ENCODE results near the gene ACP3. TPM values are rescaled to one million over a fixed set of nuclear protein-coding genes. Genes with fewer than 3 reads are reported as not detected.

ACP3 gene
- total RNA-seq, 2 experiments from 2014 or later: not detected

DNA sequence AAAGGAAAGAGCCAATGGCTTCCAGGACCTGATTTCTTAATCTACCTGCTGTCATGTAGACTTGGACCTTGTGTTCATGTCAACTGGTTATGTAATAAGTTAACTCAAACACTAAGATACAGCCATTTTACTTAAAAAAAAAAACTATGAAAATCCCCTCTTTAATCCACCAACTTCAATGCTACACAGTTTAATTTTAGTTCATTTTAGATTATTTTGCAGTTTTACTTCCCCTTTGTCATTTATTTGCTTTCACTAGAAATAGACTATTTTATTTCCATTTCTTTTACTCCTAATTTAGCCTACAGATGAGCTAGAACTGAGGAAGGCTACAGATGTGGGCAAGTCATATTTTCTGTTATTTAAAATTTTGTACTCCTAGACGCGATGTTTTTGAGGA is 89.4 kb downstream of the ACP3 start:
- H3K9me3 Mint-ChIP-seq: no peaks in the 10 kb centered on the region
- POLR2A ChIA-PET: no interaction called here
- no peak for DNase-seq
- peaks cover 27% of the 10 kb centered on the region for H3K27me3 Mint-ChIP-seq
- no peak overlapping the region for H3K27ac Mint-ChIP-seq
- no peaks in the 10 kb centered on the region for H3K4me1 Mint-ChIP-seq
- no peaks in the 10 kb centered on the region for H3K36me3 Mint-ChIP-seq (ENCODE audit: low read depth)
- H3K4me3 Mint-ChIP-seq: no peak overlapping the region
- CTCF ChIA-PET: no interaction called here

- POLR2A ChIA-PET: no interaction called here
- Mint-ChIP-seq H3K27ac (no peak overlapping the region), H3K27me3 (peaks cover 27% of the 10 kb centered on the region), H3K4me3 (no peak overlapping the region), H3K36me3 (ENCODE audit: low read depth) (no peaks in the 10 kb centered on the region), H3K4me1 (no peaks in the 10 kb centered on the region), H3K9me3 (no peaks in the 10 kb centered on the region)
- CTCF ChIA-PET: no interaction called here
- DNase-seq: no peak
Observed at GRCh38 chr3:132407025-132407424, 89.8 kb downstream of the ACP3 start.

Other genes with a start within 250 kb of the ACP3 start
- 10 to 100 TPM; 37.3 to 38.6 TPM for gene DNAJC13, start 100.1 kb downstream of the ACP3 start, total RNA-seq